OCI-LY7 (cell line): Measurements from ENCODE around the gene ST6GALNAC5. TPM values are rescaled to one million over a fixed set of nuclear protein-coding genes. Genes with fewer than 3 reads are reported as not detected.

Source experiments
- BruUV-seq: library from RNA; stranded (reverse); fragments of 400-500 nt; replicated peaks from 2 replicates; lab custom pipeline; 2021; lab: Mats Ljungman, UMichigan
- CTCF ChIA-PET: fragments of 300-600 bp; sonication (Branson Sonifier 250); formaldehyde crosslinking; loops from one replicate; lab custom pipeline; 2022; ENCODE audit warnings: antibody characterized with exemption; ENCODE audit not compliant: unreplicated experiment; lab: Charles Lee
- POLR2A ChIA-PET: fragments of 300-600 bp; sonication (Branson Sonifier 250); formaldehyde crosslinking; loops from one replicate; lab custom pipeline; 2022; ENCODE audit warnings: antibody characterized with exemption; lab: Charles Lee
- DNase-seq: peaks from one replicate; pipeline ENCODE4 v3.0.0-alpha.2; 2015; ENCODE audit warnings: low spot score
- H2AFZ ChIP-seq: fragments of 200-600 bp; sonication (generic), shearing (Covaris generic); 2 replicates; pipeline ENCODE4 v1.6.1; 2014; ENCODE audit warnings: mild to moderate bottlenecking, antibody characterized with exemption, low read length, moderate library complexity
- H3K27ac ChIP-seq: fragments of 200-600 bp; sonication (generic); 2 replicates; pipeline ENCODE4 v1.5.1; 2014; ENCODE audit warnings: mixed run types, low read depth, mild to moderate bottlenecking, moderate library complexity, low read length, inconsistent platforms; ENCODE audit not compliant: poor library complexity, severe bottlenecking
- H3K36me3 ChIP-seq: fragments of 200-600 bp; sonication (generic); 2 replicates; pipeline ENCODE4 v1.6.1; 2014; ENCODE audit warnings: mild to moderate bottlenecking, antibody characterized with exemption, low read length, moderate library complexity, mixed read lengths; ENCODE audit not compliant: insufficient read depth
- H3K4me1 ChIP-seq: fragments of 200-600 bp; sonication (generic); 2 replicates; pipeline ENCODE4 v1.5.1; 2014; ENCODE audit warnings: mild to moderate bottlenecking, low read length; ENCODE audit not compliant: insufficient read depth, poor library complexity, severe bottlenecking
- H3K4me2 ChIP-seq: fragments of 200-600 bp; sonication (generic); 2 replicates; pipeline ENCODE4 v1.6.1; 2014; ENCODE audit warnings: mild to moderate bottlenecking, low read length
- H3K4me3 ChIP-seq: fragments of 200-600 bp; sonication (generic); 2 replicates; pipeline ENCODE4 v1.5.1; 2014; ENCODE audit warnings: mild to moderate bottlenecking, low read depth, low read length; ENCODE audit not compliant: poor library complexity, severe bottlenecking
- H3K79me2 ChIP-seq: fragments of 200-600 bp; sonication (generic); 2 replicates; pipeline ENCODE4 v1.6.1; 2016; ENCODE audit warnings: low read depth, mild to moderate bottlenecking, low read length, moderate library complexity, mixed read lengths; ENCODE audit not compliant: insufficient read depth
- H3K9me2 ChIP-seq: fragments of 200-600 bp; sonication (generic); 2 replicates; pipeline ENCODE4 v1.6.1; 2016; ENCODE audit warnings: mild to moderate bottlenecking, low read length, mixed read lengths; ENCODE audit not compliant: insufficient read depth
- H3K9me3 ChIP-seq: fragments of 200-600 bp; sonication (generic); 2 replicates; pipeline ENCODE4 v1.6.1; 2014; ENCODE audit warnings: mild to moderate bottlenecking, mixed run types, low read length, mixed read lengths
- H4K20me1 ChIP-seq: fragments of 200-600 bp; sonication (generic); 2 replicates; pipeline ENCODE4 v1.6.1; 2014; ENCODE audit warnings: mild to moderate bottlenecking, antibody characterized with exemption, low read length, moderate library complexity, mixed read lengths; ENCODE audit not compliant: insufficient read depth
- EZH2phosphoT487 ChIP-seq: fragments of 200-600 bp; sonication (generic); IDR thresholded peaks from 2 replicates; pipeline ENCODE4 v1.6.1; 2018; ENCODE audit warnings: low read depth, borderline replicate concordance, mild to moderate bottlenecking, mixed run types, antibody characterized with exemption, low read length, moderate library complexity, mixed read lengths
- intact Hi-C: fragments of 100-400 bp; cut with micrococcal nuclease; formaldehyde crosslinking; loops from one replicate; pipeline ENCODE4 v1.10.0; 2022; ENCODE audit not compliant: unreplicated experiment
- total RNA-seq, 2 experiments: library from RNA; depleted of rRNA in 1 of 2; stranded (reverse); fragments of >200 nt in 1 of 2; shearing (Covaris generic) in 1 of 2; gene quantifications; 2 replicates each; pipeline ENCODE4 v1.2.3, GENCODE V29; 2014 to 2022
- TF ChIP-seq, protein P1 (sequence below): fragments of 200-600 bp; sonication (generic); conservative IDR thresholded peaks from 2 replicates; pipeline ENCODE4 v1.5.1; 2014; ENCODE audit warnings: mild to moderate bottlenecking, antibody characterized with exemption, low read length, moderate library complexity, mixed read lengths

The ST6GALNAC5 gene
- total RNA-seq, 2 experiments from 2014 or later: not detected

DNA sequence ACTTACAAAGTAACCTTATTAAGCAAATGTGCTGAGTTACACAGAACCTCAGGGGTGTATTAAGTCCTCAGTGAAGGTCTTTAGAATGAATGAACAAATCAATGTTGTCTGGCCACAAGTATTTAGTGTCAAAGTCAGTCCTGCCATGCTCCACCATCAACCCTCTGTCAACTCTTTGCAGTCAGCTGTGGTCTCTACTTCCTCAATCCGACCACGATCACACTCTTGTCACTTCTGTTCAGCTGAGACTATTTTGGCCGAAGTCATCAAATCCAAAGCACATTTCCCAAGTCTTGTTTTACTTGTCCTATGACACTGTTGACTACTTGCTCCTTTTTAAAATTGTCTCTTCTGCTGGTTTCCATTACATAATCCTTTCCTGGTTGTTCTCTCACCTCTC, 173.5 kb downstream of the ST6GALNAC5 start:
- POLR2A ChIA-PET: no interaction called here

DNA sequence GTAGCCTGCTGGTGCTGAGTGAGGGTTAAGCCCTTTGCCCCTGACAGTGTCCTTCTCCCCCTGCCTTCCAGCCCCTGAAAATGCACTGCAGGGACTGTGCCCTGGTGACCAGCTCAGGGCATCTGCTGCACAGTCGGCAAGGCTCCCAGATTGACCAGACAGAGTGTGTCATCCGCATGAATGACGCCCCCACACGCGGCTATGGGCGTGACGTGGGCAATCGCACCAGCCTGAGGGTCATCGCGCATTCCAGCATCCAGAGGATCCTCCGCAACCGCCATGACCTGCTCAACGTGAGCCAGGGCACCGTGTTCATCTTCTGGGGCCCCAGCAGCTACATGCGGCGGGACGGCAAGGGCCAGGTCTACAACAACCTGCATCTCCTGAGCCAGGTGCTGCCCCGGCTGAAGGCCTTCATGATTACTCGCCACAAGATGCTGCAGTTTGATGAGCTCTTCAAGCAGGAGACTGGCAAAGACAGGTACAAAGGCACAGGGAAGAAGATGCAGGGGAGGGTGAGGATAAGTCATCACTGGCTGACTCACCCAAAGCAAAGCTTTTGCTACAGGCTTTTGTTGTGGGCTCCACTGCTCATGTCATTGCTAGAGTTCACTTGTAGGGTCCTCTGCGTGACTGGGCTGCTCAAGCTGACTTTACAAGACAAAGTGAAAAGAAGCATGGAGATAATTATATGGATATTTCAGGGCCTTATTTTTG, 177.0 kb downstream of the ST6GALNAC5 start:
- no peaks in the 10 kb centered on the region for H3K9me3 ChIP-seq
- CTCF ChIA-PET: no interaction called here
- no peaks in the 10 kb centered on the region for H3K79me2 ChIP-seq
- no peak overlapping the region for H3K4me3 ChIP-seq
- no TSS peak for BruUV-seq
- H3K4me2 ChIP-seq: no peak overlapping the region
- H3K27ac ChIP-seq: no peak overlapping the region
- TF ChIP-seq EZH2phosphoT487: no peak
- TF ChIP-seq, protein P1, sequence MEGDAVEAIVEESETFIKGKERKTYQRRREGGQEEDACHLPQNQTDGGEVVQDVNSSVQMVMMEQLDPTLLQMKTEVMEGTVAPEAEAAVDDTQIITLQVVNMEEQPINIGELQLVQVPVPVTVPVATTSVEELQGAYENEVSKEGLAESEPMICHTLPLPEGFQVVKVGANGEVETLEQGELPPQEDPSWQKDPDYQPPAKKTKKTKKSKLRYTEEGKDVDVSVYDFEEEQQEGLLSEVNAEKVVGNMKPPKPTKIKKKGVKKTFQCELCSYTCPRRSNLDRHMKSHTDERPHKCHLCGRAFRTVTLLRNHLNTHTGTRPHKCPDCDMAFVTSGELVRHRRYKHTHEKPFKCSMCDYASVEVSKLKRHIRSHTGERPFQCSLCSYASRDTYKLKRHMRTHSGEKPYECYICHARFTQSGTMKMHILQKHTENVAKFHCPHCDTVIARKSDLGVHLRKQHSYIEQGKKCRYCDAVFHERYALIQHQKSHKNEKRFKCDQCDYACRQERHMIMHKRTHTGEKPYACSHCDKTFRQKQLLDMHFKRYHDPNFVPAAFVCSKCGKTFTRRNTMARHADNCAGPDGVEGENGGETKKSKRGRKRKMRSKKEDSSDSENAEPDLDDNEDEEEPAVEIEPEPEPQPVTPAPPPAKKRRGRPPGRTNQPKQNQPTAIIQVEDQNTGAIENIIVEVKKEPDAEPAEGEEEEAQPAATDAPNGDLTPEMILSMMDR: no peak
- no peaks in the 10 kb centered on the region for H3K36me3 ChIP-seq
- no peaks in the 10 kb centered on the region for H4K20me1 ChIP-seq
- no peaks in the 10 kb centered on the region for H3K9me2 ChIP-seq
- no peaks in the 10 kb centered on the region for H3K4me1 ChIP-seq
- POLR2A ChIA-PET: interaction anchor here (0.6 kb wide), 1 partner anchor 81 kb away, joined by 3 read pairs; no protein-coding TSS in a partner anchor
- intact Hi-C loops: no loop called here
- no peak overlapping the region for H2AFZ ChIP-seq
- DNase-seq: no peak

More for the DNA sequence above, 173.5 kb downstream of the ST6GALNAC5 start:
- no peaks in the 10 kb centered on the region for H3K4me1 ChIP-seq
- BruUV-seq: no TSS peak
- TF ChIP-seq, protein P1: no peak
- no peak for TF ChIP-seq EZH2phosphoT487
- H3K4me3 ChIP-seq: no peak overlapping the region
- H3K9me2 ChIP-seq: no peaks in the 10 kb centered on the region
- H3K79me2 ChIP-seq: no peaks in the 10 kb centered on the region
- no peaks in the 10 kb centered on the region for H3K36me3 ChIP-seq
- no peaks in the 10 kb centered on the region for H4K20me1 ChIP-seq
- no peaks in the 10 kb centered on the region for H3K9me3 ChIP-seq
- CTCF ChIA-PET: no interaction called here
- H3K4me2 ChIP-seq: no peak overlapping the region
- no peak overlapping the region for H3K27ac ChIP-seq
- DNase-seq: no peak
- no peak overlapping the region for H2AFZ ChIP-seq
- intact Hi-C loops: no loop called here

DNA sequence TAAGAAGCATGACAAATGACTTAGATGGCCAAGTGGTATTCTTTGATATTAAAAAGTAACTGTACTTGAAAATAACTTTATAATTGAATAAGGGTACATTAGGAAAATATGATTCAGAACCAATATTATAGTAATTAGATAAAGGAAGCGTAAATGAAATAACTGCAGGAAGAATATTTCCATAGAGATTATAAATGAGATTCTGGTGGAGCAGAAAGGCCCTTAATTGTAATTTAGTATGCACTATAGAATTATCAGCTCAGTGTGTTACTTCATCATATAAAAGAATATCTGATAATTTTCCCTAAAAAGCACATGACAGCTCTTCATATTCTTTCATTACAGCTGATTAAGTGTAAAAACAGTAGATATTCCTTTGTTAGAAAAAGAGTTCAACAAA, 180.3 kb downstream of the ST6GALNAC5 start:
- no TSS peak for BruUV-seq
- Histone ChIP-seq H3K79me2 (no peaks in the 10 kb centered on the region), H3K4me3 (no peak overlapping the region), H3K4me1 (no peaks in the 10 kb centered on the region), H3K27ac (no peak overlapping the region), H3K9me3 (no peaks in the 10 kb centered on the region), H3K4me2 (no peak overlapping the region), H3K36me3 (no peaks in the 10 kb centered on the region), H2AFZ (no peak overlapping the region), H3K9me2 (no peaks in the 10 kb centered on the region), H4K20me1 (no peaks in the 10 kb centered on the region)
- no peak for TF ChIP-seq EZH2phosphoT487
- TF ChIP-seq, protein P1: no peak
- CTCF ChIA-PET: no interaction called here
- no peak for DNase-seq
- POLR2A ChIA-PET: no interaction called here
- intact Hi-C loops: no loop called here
